Spleen (tissue), 11 donors: ENCODE results near the gene EIF2A. TPM values are rescaled to one million over a fixed set of nuclear protein-coding genes. Genes with fewer than 3 reads are reported as not detected.
A peak's percentile ranks its signal among the peaks of the same experiment; 100 is the strongest.

ENCODE experiments used
- DNase-seq: peaks from one replicate; pipeline ENCODE4 v3.0.0-alpha.2; 2020
- H3K27ac ChIP-seq, 8 donors: fragments of 200-600 bp; sonication (generic) in 7 of 8; 1 replicate in 4 of 8; 2 replicates in 4 of 8; pipeline versions ENCODE4 v1.5.0 to v1.8.0; 2016 to 2021; ENCODE audit warnings: inconsistent platforms in 4 of 8, mild to moderate bottlenecking in 4 of 8, moderate library complexity in 1 of 8
- H3K27me3 ChIP-seq, 7 donors: fragments of 200-600 bp; sonication (generic) in 6 of 7; replicated peaks in 1 of 7; 1 replicate in 4 of 7; 2 replicates in 3 of 7; pipeline versions ENCODE4 v1.5.0 to v1.8.0; 2016 to 2021; ENCODE audit warnings: inconsistent platforms in 3 of 7, mild to moderate bottlenecking in 1 of 7
- H3K36me3 ChIP-seq, 6 donors: fragments of 200-600 bp; sonication (generic) in 5 of 6; 1 replicate in 4 of 6; 2 replicates in 2 of 6; pipeline versions ENCODE4 v1.5.0 to v1.8.0; 2016 to 2021; ENCODE audit warnings: inconsistent platforms in 2 of 6
- H3K4me1 ChIP-seq, 6 donors: fragments of 200-600 bp; sonication (generic) in 5 of 6; 1 replicate in 3 of 6; 2 replicates in 3 of 6; pipeline versions ENCODE4 v1.5.0 to v1.8.0; 2016 to 2021; ENCODE audit warnings: inconsistent platforms in 3 of 6
- H3K4me3 ChIP-seq, 8 donors: fragments of 200-600 bp; sonication (generic) in 7 of 8; 1 replicate in 4 of 8; 2 replicates in 4 of 8; pipeline versions ENCODE4 v1.5.0 to v1.8.0; 2016 to 2021; ENCODE audit warnings: inconsistent platforms in 4 of 8, mild to moderate bottlenecking in 4 of 8, moderate library complexity in 2 of 8
- H3K9me3 ChIP-seq, 8 donors: fragments of 200-600 bp; sonication (generic) in 7 of 8; 1 replicate in 4 of 8; 2 replicates in 4 of 8; pipeline versions ENCODE4 v1.5.0 to v1.8.0; 2016 to 2021; ENCODE audit warnings: inconsistent platforms in 4 of 8
- CTCF ChIP-seq, 11 experiments: fragments of 200-600 bp in 7 of 11; fragments of 450-650 bp in 4 of 11; sonication (generic) in 4 of 11; IDR thresholded peaks in 8 of 11; conservative IDR thresholded peaks in 3 of 11; 1 replicate in 7 of 11; 2 replicates in 4 of 11; pipeline versions ENCODE4 v1.4.0 to v1.8.0; 2016 to 2021; ENCODE audit warnings: antibody characterized with exemption in 11 of 11, inconsistent platforms in 4 of 11, mild to moderate bottlenecking in 1 of 11
- POLR2A ChIP-seq, 3 donors: fragments of 450-650 bp; IDR thresholded peaks; one replicate each; pipeline ENCODE4 v1.5.1; 2017; ENCODE audit warnings: antibody characterized with exemption in 3 of 3, mild to moderate bottlenecking in 1 of 3
- POLR2AphosphoS5 ChIP-seq, 3 donors: sonication (generic); formaldehyde crosslinking; IDR thresholded peaks; one replicate each; pipeline ENCODE4 v1.5.1; 2017; ENCODE audit warnings: antibody characterized with exemption in 3 of 3
- WGBS, 5 donors: extraction: QIAGEN DNeasy Blood & Tissue Kit in 3 of 5; methylation state at CpG; one replicate each; pipeline versions ENCODE4 v1.1.5 to v1.1.7; 2013 to 2018; 5-methylcytosine and 5-hydroxymethylcytosine counted together
- intact Hi-C: fragments of 100-400 bp; cut with DNase I; formaldehyde crosslinking; loops from one replicate; pipeline ENCODE4 v1.15.0; 2023; ENCODE audit warnings: low total_unique reads
- polyA plus RNA-seq, 3 donors: library from polyadenylated mRNA; stranded (reverse); fragments of 200-250 nt; gene quantifications; one replicate each; pipeline ENCODE4 v1.2.1, GENCODE V29; 2013
- total RNA-seq, 7 donors: library from RNA; depleted of rRNA in 3 of 7; stranded (reverse); fragments of >200 nt in 3 of 7; fragmentation: NEBNext Ultra II Directional in 4 of 7; extraction: Animal tissue kit (Norgen Biotek cat#: 25700) in 4 of 7; gene quantifications; one replicate each; pipeline versions ENCODE4 v1.1.0 to v1.2.1, GENCODE V29; 2016 to 2021
- donor health status: healthy with polysubstance abuse.
- donor health status: DM: no; HTN: no; CAD: no; lungs with moderate emphysema.
- donor health status: DM: no; HTN: no; CAD: no.
- donor health status: Bipolar disorder and iron deficiency.
- donor health status: healthy.
- donor health status: DM: no; HTN: no; CAD: no.
- donor health status: DM: yes; HTN: yes; CAD: no.

Gene EIF2A
- total and polyA plus RNA-seq, 10 donors: 53.7 to 149 (median 78.4) TPM

GRCh38 chr3:150535204-150535603 is 11.4 kb upstream of the EIF2A start:
- 76 to 91% (median 78%) methylated on average over 4 of the region's 4 CpGs for WGBS, 5 donors
- Histone ChIP-seq H3K36me3 (no peaks in the 10 kb centered on the region), H3K27ac (no peak overlapping the region), H3K4me1 (no peaks in the 10 kb centered on the region), H3K4me3 (no peak overlapping the region), H3K9me3 (no peaks in the 10 kb centered on the region), H3K27me3 (no peaks in the 10 kb centered on the region)
- TF ChIP-seq CTCF (IDR thresholded peaks at IDR 0.05 in 8 of 11, conservative IDR thresholded peaks at IDR 0.05 in 3 of 11) (no peak), POLR2AphosphoS5 (IDR thresholded peaks at IDR 0.05) (no peak), POLR2A (IDR thresholded peaks at IDR 0.05) (no peak)
- intact Hi-C loops: no loop called here
- no peak for DNase-seq

- peaks cover 0 to 33% (median 19%) of the 10 kb centered on the region in 6 donors for H3K4me1 ChIP-seq
- TF ChIP-seq POLR2AphosphoS5 (IDR thresholded peaks at IDR 0.05): no peak
- no peak for TF ChIP-seq CTCF (IDR thresholded peaks at IDR 0.05 in 8 of 11, conservative IDR thresholded peaks at IDR 0.05 in 3 of 11)
- TF ChIP-seq POLR2A (IDR thresholded peaks at IDR 0.05): no peak
- H3K27me3 ChIP-seq: no peaks in the 10 kb centered on the region
- H3K4me3 ChIP-seq: no peak overlapping the region
- H3K36me3 ChIP-seq: peaks cover 0 to 14% (median 3%) of the 10 kb centered on the region in 6 donors
- no peaks in the 10 kb centered on the region for H3K9me3 ChIP-seq
- intact Hi-C loops: no loop called here
- DNase-seq: no peak
- H3K27ac ChIP-seq: no peak overlapping the region
- WGBS, 5 donors: 88 to 94% (median 91%) methylated on average over 10 of the region's 10 CpGs
Measured at GRCh38 chr3:150538324-150539208, 8.0 kb upstream of the EIF2A start.

- Histone ChIP-seq H3K27me3 (no peaks in the 10 kb centered on the region), H3K27ac (peak overlapping the region in 3 of 8 donors; percentile 66 to 72 (median 69)), H3K4me1 (peaks cover 3 to 51% (median 37%) of the 10 kb centered on the region in 6 donors), H3K36me3 (peaks cover 0 to 22% (median 4%) of the 10 kb centered on the region in 6 donors), H3K4me3 (no peak overlapping the region), H3K9me3 (no peaks in the 10 kb centered on the region)
- TF ChIP-seq CTCF (IDR thresholded peaks at IDR 0.05 in 8 of 11, conservative IDR thresholded peaks at IDR 0.05 in 3 of 11) (no peak), POLR2AphosphoS5 (IDR thresholded peaks at IDR 0.05) (no peak), POLR2A (IDR thresholded peaks at IDR 0.05) (no peak)
- DNase-seq: no peak
- WGBS, 5 donors: 90 to 99% (median 98%) methylated on average over 2 of the region's 2 CpGs
- intact Hi-C loops: no loop called here
Measured at GRCh38 chr3:150540297-150540696, 6.3 kb upstream of the EIF2A start.

GRCh38 chr3:150540991-150541390 is 5.6 kb upstream of the EIF2A start:
- intact Hi-C loops: no loop called here
- DNase-seq: no peak
- TF ChIP-seq POLR2AphosphoS5 (IDR thresholded peaks at IDR 0.05) (no peak), POLR2A (IDR thresholded peaks at IDR 0.05) (no peak), CTCF (IDR thresholded peaks at IDR 0.05 in 8 of 11, conservative IDR thresholded peaks at IDR 0.05 in 3 of 11) (no peak)
- Histone ChIP-seq H3K27ac (peak overlapping the region; percentile 20 to 72 (median 58)), H3K27me3 (no peaks in the 10 kb centered on the region), H3K4me3 (no peak overlapping the region), H3K4me1 (peaks cover 3 to 53% (median 38%) of the 10 kb centered on the region in 6 donors), H3K9me3 (no peaks in the 10 kb centered on the region), H3K36me3 (peaks cover 0 to 22% (median 4%) of the 10 kb centered on the region in 6 donors)
- WGBS, 5 donors: 37 to 65% (median 56%) methylated on average over 3 of the region's 3 CpGs
